ENCODE data around the gene SLC35F5. TPM values are rescaled to one million over a fixed set of nuclear protein-coding genes. Genes with fewer than 3 reads are reported as not detected.

SLC35F5 gene
- total and polyA plus RNA-seq, 9 donors = 19.5 to 77.9 (median 59.8) TPM

DNA sequence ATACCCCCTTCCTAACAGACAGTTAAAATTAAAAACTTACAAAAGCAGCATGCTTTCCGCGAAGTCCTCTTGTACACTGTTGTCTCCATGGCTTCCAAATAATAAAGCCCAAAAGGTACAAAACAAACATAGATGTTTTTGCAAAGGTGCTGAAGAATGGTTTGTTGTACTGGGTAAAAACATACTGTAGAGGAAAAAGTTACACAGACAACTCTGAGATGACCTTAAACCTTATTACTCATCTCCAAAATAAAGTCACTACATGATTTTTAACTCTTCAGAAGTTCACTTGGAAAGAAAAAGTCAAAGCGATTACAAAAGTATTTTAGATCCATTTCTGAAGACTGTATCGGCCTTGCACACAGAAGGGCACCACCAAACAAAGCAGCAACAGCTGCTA is 6.1 kb downstream of the SLC35F5 start:
- Histone ChIP-seq H3K27ac (no peak overlapping the region), H3K4me1 (ENCODE audit: insufficient read depth) (peaks cover 3% of the 10 kb centered on the region), H3K4me3 (no peak overlapping the region), H3K27me3 (no peaks in the 10 kb centered on the region), H3K36me3 (no peaks in the 10 kb centered on the region), H3K9me3 (no peaks in the 10 kb centered on the region)
- no peak for TF ChIP-seq EP300 (IDR thresholded peaks at IDR 0.05)
- TF ChIP-seq POLR2A (IDR thresholded peaks at IDR 0.05) = no peak
- TF ChIP-seq, protein P1, sequence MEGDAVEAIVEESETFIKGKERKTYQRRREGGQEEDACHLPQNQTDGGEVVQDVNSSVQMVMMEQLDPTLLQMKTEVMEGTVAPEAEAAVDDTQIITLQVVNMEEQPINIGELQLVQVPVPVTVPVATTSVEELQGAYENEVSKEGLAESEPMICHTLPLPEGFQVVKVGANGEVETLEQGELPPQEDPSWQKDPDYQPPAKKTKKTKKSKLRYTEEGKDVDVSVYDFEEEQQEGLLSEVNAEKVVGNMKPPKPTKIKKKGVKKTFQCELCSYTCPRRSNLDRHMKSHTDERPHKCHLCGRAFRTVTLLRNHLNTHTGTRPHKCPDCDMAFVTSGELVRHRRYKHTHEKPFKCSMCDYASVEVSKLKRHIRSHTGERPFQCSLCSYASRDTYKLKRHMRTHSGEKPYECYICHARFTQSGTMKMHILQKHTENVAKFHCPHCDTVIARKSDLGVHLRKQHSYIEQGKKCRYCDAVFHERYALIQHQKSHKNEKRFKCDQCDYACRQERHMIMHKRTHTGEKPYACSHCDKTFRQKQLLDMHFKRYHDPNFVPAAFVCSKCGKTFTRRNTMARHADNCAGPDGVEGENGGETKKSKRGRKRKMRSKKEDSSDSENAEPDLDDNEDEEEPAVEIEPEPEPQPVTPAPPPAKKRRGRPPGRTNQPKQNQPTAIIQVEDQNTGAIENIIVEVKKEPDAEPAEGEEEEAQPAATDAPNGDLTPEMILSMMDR (IDR thresholded peaks at IDR 0.05) = no peak
- DNase-seq = no peak
- WGBS, 3 donors = 90 to 93% (median 90%) methylated on average over 4 of the region's 4 CpGs
- intact Hi-C loops (cut with DNase I) = no loop called here

DNA sequence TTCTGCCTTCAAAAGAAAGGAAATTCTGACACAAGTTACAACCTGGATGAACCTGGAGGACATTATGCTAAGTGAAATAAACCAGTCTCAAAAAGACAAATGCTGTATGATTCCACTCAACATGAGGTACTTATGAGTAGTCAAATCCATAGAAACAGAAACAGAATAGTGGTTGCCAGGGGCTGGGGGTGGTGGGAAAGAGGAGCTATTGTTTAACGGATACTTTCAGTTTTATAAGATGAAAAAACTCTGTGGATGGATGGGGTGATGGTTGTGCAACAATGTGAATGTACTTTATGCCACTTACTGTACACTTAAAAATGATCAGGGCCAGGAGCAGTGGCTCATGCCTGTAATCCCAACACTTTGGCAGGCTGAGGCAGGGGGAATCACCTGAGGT is 15.4 kb downstream of the SLC35F5 start:
- H3K9me3 ChIP-seq = no peaks in the 10 kb centered on the region
- no peak for DNase-seq
- H3K4me3 ChIP-seq = no peak overlapping the region
- H3K27me3 ChIP-seq = no peaks in the 10 kb centered on the region
- intact Hi-C loops (cut with DNase I) = no loop called here
- H3K36me3 ChIP-seq = no peaks in the 10 kb centered on the region
- TF ChIP-seq, protein P1 (IDR thresholded peaks at IDR 0.05) = no peak
- TF ChIP-seq EP300 (IDR thresholded peaks at IDR 0.05) = no peak
- TF ChIP-seq POLR2A (IDR thresholded peaks at IDR 0.05) = no peak
- H3K27ac ChIP-seq = no peak overlapping the region
- WGBS, 3 donors = 96 to 98% (median 97%) methylated on average over 1 of the region's 1 CpG
- no peaks in the 10 kb centered on the region for H3K4me1 ChIP-seq (ENCODE audit: insufficient read depth)

DNA sequence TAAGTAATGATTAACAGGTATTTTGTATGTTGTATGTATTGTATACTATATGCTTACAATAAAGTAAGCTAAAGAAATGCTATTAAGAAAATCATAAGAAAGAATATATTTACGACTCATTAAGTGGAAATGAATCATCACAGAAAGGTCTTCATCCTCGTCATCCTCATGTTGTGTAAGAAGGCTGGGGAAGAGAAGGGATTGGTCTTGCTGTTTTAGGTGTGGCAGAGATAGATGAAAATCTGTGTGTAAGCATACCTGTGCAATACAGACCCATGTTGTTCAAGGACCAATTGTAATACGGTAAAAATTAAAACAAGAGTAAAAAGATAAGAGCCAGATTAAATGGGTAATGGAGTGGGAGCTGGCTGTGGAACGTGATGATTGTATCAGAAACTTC is 16.6 kb downstream of the SLC35F5 start:
- TF ChIP-seq EP300 (IDR thresholded peaks at IDR 0.05) (no peak), POLR2A (IDR thresholded peaks at IDR 0.05) (no peak)
- TF ChIP-seq, protein P1 (IDR thresholded peaks at IDR 0.05) = no peak
- no peak for DNase-seq
- Histone ChIP-seq H3K36me3 (no peaks in the 10 kb centered on the region), H3K4me3 (no peak overlapping the region), H3K9me3 (no peaks in the 10 kb centered on the region), H3K4me1 (ENCODE audit: insufficient read depth) (no peaks in the 10 kb centered on the region), H3K27me3 (no peaks in the 10 kb centered on the region), H3K27ac (no peak overlapping the region)
- intact Hi-C loops (cut with DNase I) = no loop called here
- WGBS, 3 donors = 85 to 90% (median 89%) methylated on average over 4 of the region's 4 CpGs

DNA sequence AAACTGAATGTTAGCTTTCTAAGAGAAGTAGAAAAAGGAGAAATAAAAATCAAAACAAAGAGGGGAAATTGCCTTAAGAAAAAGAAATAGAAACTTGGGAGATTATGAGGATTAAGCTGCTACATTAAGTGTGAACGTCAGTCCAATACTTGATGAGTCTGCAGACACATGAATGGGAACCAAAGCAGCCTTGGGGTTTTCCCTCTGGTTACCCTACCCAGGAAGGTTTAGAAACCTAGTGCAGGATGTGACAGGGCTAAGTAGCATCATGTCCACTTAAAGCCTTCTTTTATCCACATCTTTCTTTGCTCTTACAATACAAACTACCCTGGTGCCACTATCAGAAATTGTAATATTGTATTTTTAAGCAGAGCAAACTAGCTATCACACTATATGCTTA is 22.3 kb downstream of the SLC35F5 start:
- Histone ChIP-seq H3K27ac (no peak overlapping the region), H3K9me3 (no peaks in the 10 kb centered on the region), H3K4me3 (no peak overlapping the region), H3K27me3 (no peaks in the 10 kb centered on the region), H3K4me1 (ENCODE audit: insufficient read depth) (no peaks in the 10 kb centered on the region), H3K36me3 (no peaks in the 10 kb centered on the region)
- intact Hi-C loops (cut with DNase I) = no loop called here
- TF ChIP-seq, protein P1 (IDR thresholded peaks at IDR 0.05) = no peak
- no peak for TF ChIP-seq EP300 (IDR thresholded peaks at IDR 0.05)
- TF ChIP-seq POLR2A (IDR thresholded peaks at IDR 0.05) = no peak
- no peak for DNase-seq
- 86 to 88% (median 86%) methylated on average over 1 of the region's 1 CpG for WGBS, 3 donors

DNA sequence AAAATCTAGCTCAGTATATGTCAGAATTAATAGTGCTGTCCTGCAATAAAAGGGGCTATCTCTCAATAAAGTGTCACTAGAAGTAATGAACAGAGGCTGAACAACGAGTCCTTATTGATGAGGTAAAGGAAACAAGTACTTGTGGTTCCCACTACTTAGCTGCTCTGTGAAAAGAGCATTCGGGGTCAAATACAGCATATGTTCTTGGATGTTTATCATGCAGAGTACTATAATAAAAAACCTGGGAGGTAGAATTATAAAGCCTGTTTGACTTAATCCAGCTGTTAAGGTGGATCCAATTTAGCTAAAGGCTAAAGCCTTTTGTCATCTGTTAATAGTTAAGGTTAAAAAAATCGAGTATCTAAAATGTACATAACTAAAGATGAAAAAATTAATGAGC is 32.4 kb downstream of the SLC35F5 start:
- Histone ChIP-seq H3K36me3 (no peaks in the 10 kb centered on the region), H3K27ac (no peak overlapping the region), H3K4me1 (ENCODE audit: insufficient read depth) (no peaks in the 10 kb centered on the region), H3K9me3 (no peaks in the 10 kb centered on the region), H3K27me3 (no peaks in the 10 kb centered on the region), H3K4me3 (no peak overlapping the region)
- no peak for DNase-seq
- 49 to 60% (median 59%) methylated on average over 3 of the region's 3 CpGs for WGBS, 3 donors
- intact Hi-C loops (cut with DNase I) = no loop called here
- TF ChIP-seq POLR2A (IDR thresholded peaks at IDR 0.05) (no peak), EP300 (IDR thresholded peaks at IDR 0.05) (no peak)
- TF ChIP-seq, protein P1 (IDR thresholded peaks at IDR 0.05) = no peak
